WTC11 (cell line): ENCODE data around the gene HDGF. TPM values are rescaled to one million over a fixed set of nuclear protein-coding genes. Genes with fewer than 3 reads are reported as not detected.

Source experiments
- ATAC-seq: fragments of 200-7000 bp; cut with Tn5 transposase; 2 replicates; pipeline ENCODE4 v1.10.0; 2021; ENCODE audit warnings: mild to moderate bottlenecking, moderate library complexity
- CTCF ChIA-PET: fragments of 300-600 bp; sonication (Branson Sonifier 250); formaldehyde crosslinking; loops from one replicate; lab custom pipeline; 2021; ENCODE audit warnings: antibody characterized with exemption; lab: Charles Lee
- POLR2A ChIA-PET: fragments of 350-600 bp; sonication (Branson Sonifier 250); formaldehyde crosslinking; loops from one replicate; lab custom pipeline; 2021; ENCODE audit warnings: antibody characterized with exemption; lab: Charles Lee
- DNase-seq: peaks from one replicate; pipeline ENCODE4 v3.0.0; 2021; ENCODE audit warnings: low spot score
- H3K27ac Mint-ChIP-seq: 2 replicates; pipeline ENCODE4 v1.8.0; 2021; ENCODE audit warnings: mixed read lengths
- H3K27me3 Mint-ChIP-seq: 2 replicates; pipeline ENCODE4 v1.8.0; 2021; ENCODE audit warnings: low read depth, mild to moderate bottlenecking, moderate library complexity, mixed read lengths
- H3K36me3 Mint-ChIP-seq: 2 replicates; pipeline ENCODE4 v1.8.0; 2021; ENCODE audit warnings: mixed read lengths
- H3K4me1 Mint-ChIP-seq: 2 replicates; pipeline ENCODE4 v1.8.0; 2022; ENCODE audit warnings: mixed read lengths
- H3K4me3 Mint-ChIP-seq: 2 replicates; pipeline ENCODE4 v1.8.0; 2021; ENCODE audit warnings: mild to moderate bottlenecking, moderate library complexity, mixed read lengths
- H3K9me3 Mint-ChIP-seq: 2 replicates; pipeline ENCODE4 v1.8.0; 2021; ENCODE audit warnings: mixed read lengths
- CDX4 ChIP-seq: fragments of 250-450 bp; sonication (Bioruptor Pico); IDR thresholded peaks from 2 replicates; pipeline ENCODE4 v1.9.0; 2021; ENCODE audit warnings: moderate library complexity, mild to moderate bottlenecking, inconsistent platforms, borderline replicate concordance
- CREM ChIP-seq: sonication (generic); formaldehyde crosslinking; IDR thresholded peaks from 2 replicates; pipeline ENCODE4 v1.8.1; 2022; ENCODE audit warnings: mild to moderate bottlenecking, missing genetic modification reagents, moderate library complexity
- E2F4 ChIP-seq: sonication (generic); formaldehyde crosslinking; IDR thresholded peaks from 2 replicates; pipeline ENCODE4 v1.8.1; 2022; ENCODE audit warnings: low read depth, mild to moderate bottlenecking, moderate library complexity, missing genetic modification reagents, borderline replicate concordance
- FOXP1 ChIP-seq: sonication (generic); formaldehyde crosslinking; IDR thresholded peaks from 2 replicates; pipeline ENCODE4 v1.8.0; 2022; ENCODE audit warnings: missing genetic modification reagents, mild to moderate bottlenecking, moderate library complexity, borderline replicate concordance
- GRHL2 ChIP-seq: fragments of 250-450 bp; sonication (Bioruptor Pico); IDR thresholded peaks from 2 replicates; pipeline ENCODE4 v1.8.0; 2022; ENCODE audit warnings: mild to moderate bottlenecking, moderate library complexity; ENCODE audit not compliant: insufficient replicate concordance, severe bottlenecking
- HMGXB4 ChIP-seq: sonication (generic); formaldehyde crosslinking; IDR thresholded peaks from 2 replicates; pipeline ENCODE4 v1.8.1; 2023; ENCODE audit warnings: mild to moderate bottlenecking, moderate library complexity, missing genetic modification reagents
- MLX ChIP-seq: sonication (generic); formaldehyde crosslinking; IDR thresholded peaks from 2 replicates; pipeline ENCODE4 v1.8.1; 2023; ENCODE audit warnings: mild to moderate bottlenecking, missing genetic modification reagents, moderate library complexity
- MYBL2 ChIP-seq: sonication (generic); formaldehyde crosslinking; IDR thresholded peaks from 2 replicates; pipeline ENCODE4 v1.8.1; 2023; ENCODE audit warnings: mild to moderate bottlenecking, moderate library complexity, missing genetic modification reagents
- NFATC4 ChIP-seq: fragments of 250-450 bp; sonication (Bioruptor Pico); IDR thresholded peaks from 2 replicates; pipeline ENCODE4 v1.9.0; 2021; ENCODE audit warnings: mild to moderate bottlenecking
- OVOL2 ChIP-seq: fragments of 250-450 bp; sonication (Bioruptor Pico); IDR thresholded peaks from 2 replicates; pipeline ENCODE4 v1.9.0; 2021; ENCODE audit warnings: mild to moderate bottlenecking, borderline replicate concordance
- PRRX2 ChIP-seq: fragments of 250-450 bp; sonication (Bioruptor Pico); IDR thresholded peaks from 2 replicates; pipeline ENCODE4 v1.8.0; 2021; ENCODE audit warnings: mild to moderate bottlenecking
- RORB ChIP-seq: fragments of 250-450 bp; sonication (Bioruptor Pico); IDR thresholded peaks from 2 replicates; pipeline ENCODE4 v1.9.0; 2021; ENCODE audit warnings: mild to moderate bottlenecking
- TCF7 ChIP-seq: sonication (generic); formaldehyde crosslinking; IDR thresholded peaks from 2 replicates; pipeline ENCODE4 v1.8.0; 2022; ENCODE audit warnings: mild to moderate bottlenecking, low read depth, missing genetic modification reagents, moderate library complexity
- ZNF219 ChIP-seq: sonication (generic); formaldehyde crosslinking; IDR thresholded peaks from 2 replicates; pipeline ENCODE4 v1.8.0; 2023; ENCODE audit warnings: missing genetic modification reagents, mild to moderate bottlenecking, borderline replicate concordance
- ZNF317 ChIP-seq: sonication (generic); formaldehyde crosslinking; IDR thresholded peaks from 2 replicates; pipeline ENCODE4 v1.8.1; 2023; ENCODE audit warnings: low read depth, mild to moderate bottlenecking, moderate library complexity, missing genetic modification reagents, borderline replicate concordance
- ZNF671 ChIP-seq: fragments of 250-450 bp; sonication (Bioruptor Pico); IDR thresholded peaks from 2 replicates; pipeline ENCODE4 v1.8.0; 2021; ENCODE audit warnings: mild to moderate bottlenecking
- total RNA-seq: library from RNA; stranded (reverse); gene quantifications from 3 replicates; pipeline ENCODE4 v1.2.3, GENCODE V29; 2021
- TF ChIP-seq, protein P1 (sequence below): sonication (generic); formaldehyde crosslinking; IDR thresholded peaks from 2 replicates; pipeline ENCODE4 v1.8.0; 2023; ENCODE audit warnings: missing genetic modification reagents, mild to moderate bottlenecking, borderline replicate concordance
- TF ChIP-seq, protein P2 (sequence below): sonication (generic); formaldehyde crosslinking; IDR thresholded peaks from 2 replicates; pipeline ENCODE4 v1.8.1; 2022; ENCODE audit warnings: low read depth, missing genetic modification reagents, borderline replicate concordance
- TF ChIP-seq, protein P3 (sequence below): sonication (generic); formaldehyde crosslinking; IDR thresholded peaks from 2 replicates; pipeline ENCODE4 v1.8.0; 2022; ENCODE audit warnings: mild to moderate bottlenecking, missing genetic modification reagents

HDGF gene
- total RNA-seq, 1 experiment from 2014 or later: 339 TPM

DNA sequence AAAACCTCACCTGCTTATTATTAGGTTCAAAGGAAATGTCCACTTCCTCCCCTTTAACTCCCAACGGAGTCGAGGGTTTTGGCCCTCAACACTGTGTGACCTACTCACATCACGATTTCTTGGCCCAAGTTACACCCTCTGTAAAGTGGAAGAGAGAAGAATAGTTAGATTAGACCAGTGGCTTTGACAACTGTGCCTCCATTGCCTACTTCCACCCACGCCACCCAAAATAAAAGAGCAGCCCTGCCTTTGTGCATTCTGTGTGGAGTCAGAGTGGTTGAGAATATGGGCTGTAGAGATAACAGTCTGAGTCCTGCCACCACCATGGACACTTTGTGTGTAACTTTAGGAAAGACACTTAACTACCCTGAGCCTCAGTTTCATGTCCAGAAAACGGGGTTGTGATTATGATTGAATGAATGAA is 4.1 kb upstream of the HDGF start:
- no peak for TF ChIP-seq CREM (CRISPR knock-in tag)
- TF ChIP-seq OVOL2 (CRISPR knock-in tag): no peak
- TF ChIP-seq RORB (CRISPR knock-in tag): no peak
- no peak for TF ChIP-seq ZNF317
- no peak for TF ChIP-seq ZNF219 (CRISPR knock-in tag)
- no peak for TF ChIP-seq HMGXB4 (CRISPR knock-in tag)
- TF ChIP-seq, protein P1, sequence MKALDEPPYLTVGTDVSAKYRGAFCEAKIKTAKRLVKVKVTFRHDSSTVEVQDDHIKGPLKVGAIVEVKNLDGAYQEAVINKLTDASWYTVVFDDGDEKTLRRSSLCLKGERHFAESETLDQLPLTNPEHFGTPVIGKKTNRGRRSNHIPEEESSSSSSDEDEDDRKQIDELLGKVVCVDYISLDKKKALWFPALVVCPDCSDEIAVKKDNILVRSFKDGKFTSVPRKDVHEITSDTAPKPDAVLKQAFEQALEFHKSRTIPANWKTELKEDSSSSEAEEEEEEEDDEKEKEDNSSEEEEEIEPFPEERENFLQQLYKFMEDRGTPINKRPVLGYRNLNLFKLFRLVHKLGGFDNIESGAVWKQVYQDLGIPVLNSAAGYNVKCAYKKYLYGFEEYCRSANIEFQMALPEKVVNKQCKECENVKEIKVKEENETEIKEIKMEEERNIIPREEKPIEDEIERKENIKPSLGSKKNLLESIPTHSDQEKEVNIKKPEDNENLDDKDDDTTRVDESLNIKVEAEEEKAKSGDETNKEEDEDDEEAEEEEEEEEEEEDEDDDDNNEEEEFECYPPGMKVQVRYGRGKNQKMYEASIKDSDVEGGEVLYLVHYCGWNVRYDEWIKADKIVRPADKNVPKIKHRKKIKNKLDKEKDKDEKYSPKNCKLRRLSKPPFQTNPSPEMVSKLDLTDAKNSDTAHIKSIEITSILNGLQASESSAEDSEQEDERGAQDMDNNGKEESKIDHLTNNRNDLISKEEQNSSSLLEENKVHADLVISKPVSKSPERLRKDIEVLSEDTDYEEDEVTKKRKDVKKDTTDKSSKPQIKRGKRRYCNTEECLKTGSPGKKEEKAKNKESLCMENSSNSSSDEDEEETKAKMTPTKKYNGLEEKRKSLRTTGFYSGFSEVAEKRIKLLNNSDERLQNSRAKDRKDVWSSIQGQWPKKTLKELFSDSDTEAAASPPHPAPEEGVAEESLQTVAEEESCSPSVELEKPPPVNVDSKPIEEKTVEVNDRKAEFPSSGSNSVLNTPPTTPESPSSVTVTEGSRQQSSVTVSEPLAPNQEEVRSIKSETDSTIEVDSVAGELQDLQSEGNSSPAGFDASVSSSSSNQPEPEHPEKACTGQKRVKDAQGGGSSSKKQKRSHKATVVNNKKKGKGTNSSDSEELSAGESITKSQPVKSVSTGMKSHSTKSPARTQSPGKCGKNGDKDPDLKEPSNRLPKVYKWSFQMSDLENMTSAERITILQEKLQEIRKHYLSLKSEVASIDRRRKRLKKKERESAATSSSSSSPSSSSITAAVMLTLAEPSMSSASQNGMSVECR: no peak
- TF ChIP-seq MLX (CRISPR knock-in tag): no peak
- TF ChIP-seq MYBL2: no peak
- no peak for TF ChIP-seq GRHL2 (CRISPR knock-in tag)
- TF ChIP-seq ZNF671 (CRISPR knock-in tag): no peak
- no peak for TF ChIP-seq PRRX2
- no peak for TF ChIP-seq FOXP1 (CRISPR knock-in tag)
- no peak for TF ChIP-seq E2F4 (CRISPR knock-in tag)
- no peak for TF ChIP-seq CDX4 (CRISPR knock-in tag)
- TF ChIP-seq, protein P2, sequence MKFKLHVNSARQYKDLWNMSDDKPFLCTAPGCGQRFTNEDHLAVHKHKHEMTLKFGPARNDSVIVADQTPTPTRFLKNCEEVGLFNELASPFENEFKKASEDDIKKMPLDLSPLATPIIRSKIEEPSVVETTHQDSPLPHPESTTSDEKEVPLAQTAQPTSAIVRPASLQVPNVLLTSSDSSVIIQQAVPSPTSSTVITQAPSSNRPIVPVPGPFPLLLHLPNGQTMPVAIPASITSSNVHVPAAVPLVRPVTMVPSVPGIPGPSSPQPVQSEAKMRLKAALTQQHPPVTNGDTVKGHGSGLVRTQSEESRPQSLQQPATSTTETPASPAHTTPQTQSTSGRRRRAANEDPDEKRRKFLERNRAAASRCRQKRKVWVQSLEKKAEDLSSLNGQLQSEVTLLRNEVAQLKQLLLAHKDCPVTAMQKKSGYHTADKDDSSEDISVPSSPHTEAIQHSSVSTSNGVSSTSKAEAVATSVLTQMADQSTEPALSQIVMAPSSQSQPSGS (CRISPR knock-in tag): no peak
- TF ChIP-seq TCF7 (CRISPR knock-in tag): no peak
- TF ChIP-seq, protein P3, sequence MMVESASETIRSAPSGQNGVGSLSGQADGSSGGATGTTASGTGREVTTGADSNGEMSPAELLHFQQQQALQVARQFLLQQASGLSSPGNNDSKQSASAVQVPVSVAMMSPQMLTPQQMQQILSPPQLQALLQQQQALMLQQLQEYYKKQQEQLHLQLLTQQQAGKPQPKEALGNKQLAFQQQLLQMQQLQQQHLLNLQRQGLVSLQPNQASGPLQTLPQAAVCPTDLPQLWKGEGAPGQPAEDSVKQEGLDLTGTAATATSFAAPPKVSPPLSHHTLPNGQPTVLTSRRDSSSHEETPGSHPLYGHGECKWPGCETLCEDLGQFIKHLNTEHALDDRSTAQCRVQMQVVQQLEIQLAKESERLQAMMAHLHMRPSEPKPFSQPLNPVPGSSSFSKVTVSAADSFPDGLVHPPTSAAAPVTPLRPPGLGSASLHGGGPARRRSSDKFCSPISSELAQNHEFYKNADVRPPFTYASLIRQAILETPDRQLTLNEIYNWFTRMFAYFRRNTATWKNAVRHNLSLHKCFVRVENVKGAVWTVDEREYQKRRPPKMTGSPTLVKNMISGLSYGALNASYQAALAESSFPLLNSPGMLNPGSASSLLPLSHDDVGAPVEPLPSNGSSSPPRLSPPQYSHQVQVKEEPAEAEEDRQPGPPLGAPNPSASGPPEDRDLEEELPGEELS (CRISPR knock-in tag): no peak
- TF ChIP-seq NFATC4: no peak
- POLR2A ChIA-PET: interaction anchor here (0.7 kb wide), 1 partner anchor 12 kb away, joined by 3 read pairs; the partner anchor contains the start of gene PRCC
- DNase-seq (no peak), ATAC-seq (no peak)
- CTCF ChIA-PET: interaction anchor here (2.2 kb wide), 1 partner anchor 66 kb away, joined by 5 read pairs; no protein-coding TSS in a partner anchor
- no peak overlapping the region for H3K27ac Mint-ChIP-seq
- no peak overlapping the region for H3K4me3 Mint-ChIP-seq
- no peaks in the 10 kb centered on the region for H3K27me3 Mint-ChIP-seq
- peaks cover 13% of the 10 kb centered on the region for H3K4me1 Mint-ChIP-seq
- no peaks in the 10 kb centered on the region for H3K36me3 Mint-ChIP-seq
- H3K9me3 Mint-ChIP-seq: no peaks in the 10 kb centered on the region
